Left ventricle myocardium superior (tissue), 1 donor: ENCODE results near the gene LHX4. TPM values are rescaled to one million over a fixed set of nuclear protein-coding genes. Genes with fewer than 3 reads are reported as not detected.

ENCODE experiments used
- ATAC-seq: fragments of 200-7000 bp; cut with Tn5 transposase; one replicate; pipeline ENCODE4 v1.9.1; 2020; ENCODE audit warnings: mild to moderate bottlenecking, moderate library complexity
- DNase-seq: peaks from one replicate; pipeline ENCODE4 v3.0.0-alpha.2; 2020
- intact Hi-C: fragments of 100-400 bp; cut with micrococcal nuclease; formaldehyde crosslinking; loops from one replicate; pipeline ENCODE4 v1.11.0; 2022
- total RNA-seq: library from RNA; stranded (reverse); fragmentation: NEBNext Ultra II Directional; extraction: Animal tissue kit (Norgen Biotek cat#: 25700); gene quantifications from one replicate; pipeline ENCODE4 v1.2.1, GENCODE V29; 2021
- donor health status: DM: no; HTN: yes; CAD: no; lungs with severe emphysema.

LHX4 gene
- total RNA-seq, 1 donor from 2014 or later = not detected

DNA sequence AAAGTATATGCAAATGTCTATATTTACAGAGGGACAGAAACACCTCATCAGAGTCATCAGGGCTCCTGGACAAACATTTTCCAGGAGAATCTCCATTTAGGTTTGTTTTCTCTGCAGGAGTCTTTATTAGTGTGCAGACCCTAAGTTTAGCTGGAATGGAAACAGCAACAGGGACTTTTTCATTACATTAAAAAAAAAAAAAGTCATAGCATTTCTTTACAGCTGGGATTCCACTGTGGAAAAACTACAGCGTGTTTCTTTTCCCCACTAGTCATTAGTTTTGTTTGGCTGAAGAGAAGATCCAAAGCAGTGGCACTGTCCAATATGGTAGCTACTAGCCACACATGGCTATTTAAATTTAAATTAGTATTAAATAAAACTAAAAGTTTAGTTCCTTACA is 49.6 kb downstream of the LHX4 start:
- DNase-seq (no peak), ATAC-seq (no peak)
- intact Hi-C loops = loop anchor here (10.0 kb wide), 1 partner anchor 155 kb away; no protein-coding TSS in a partner anchor

DNA sequence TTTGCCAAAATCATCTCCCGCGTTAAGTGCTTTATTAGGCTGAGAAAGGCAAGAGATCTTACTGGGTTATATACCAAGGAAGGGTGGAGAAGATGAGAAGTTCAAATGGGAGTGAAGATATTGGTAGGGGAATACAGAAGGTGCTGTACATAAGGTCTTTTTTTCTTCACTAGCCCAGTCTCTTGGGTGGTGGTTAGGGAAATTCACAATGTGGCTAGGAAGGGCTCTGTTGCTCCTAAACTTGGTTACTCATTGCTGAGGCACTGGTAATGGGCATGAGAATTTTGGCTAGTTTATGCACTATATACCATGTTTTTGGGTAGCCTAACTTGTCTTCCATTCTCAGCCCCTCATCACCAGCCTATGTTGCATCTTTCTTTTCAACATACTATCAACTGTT is 50.6 kb downstream of the LHX4 start:
- no peak for DNase-seq
- intact Hi-C loops = loop anchor here (10.0 kb wide), 1 partner anchor 154 kb away; no protein-coding TSS in a partner anchor
- ATAC-seq = no peak

GRCh38 chr1:180281490-180281889 is 51.4 kb downstream of the LHX4 start:
- no peak for ATAC-seq
- no peak for DNase-seq
- intact Hi-C loops = loop anchor here (10.0 kb wide), 1 partner anchor 153 kb away; no protein-coding TSS in a partner anchor

GRCh38 chr1:180282401-180283044 is 52.5 kb downstream of the LHX4 start:
- intact Hi-C loops = loop anchor here (10.0 kb wide), 1 partner anchor 152 kb away; no protein-coding TSS in a partner anchor
- DNase-seq = no peak
- ATAC-seq = no peak

DNA sequence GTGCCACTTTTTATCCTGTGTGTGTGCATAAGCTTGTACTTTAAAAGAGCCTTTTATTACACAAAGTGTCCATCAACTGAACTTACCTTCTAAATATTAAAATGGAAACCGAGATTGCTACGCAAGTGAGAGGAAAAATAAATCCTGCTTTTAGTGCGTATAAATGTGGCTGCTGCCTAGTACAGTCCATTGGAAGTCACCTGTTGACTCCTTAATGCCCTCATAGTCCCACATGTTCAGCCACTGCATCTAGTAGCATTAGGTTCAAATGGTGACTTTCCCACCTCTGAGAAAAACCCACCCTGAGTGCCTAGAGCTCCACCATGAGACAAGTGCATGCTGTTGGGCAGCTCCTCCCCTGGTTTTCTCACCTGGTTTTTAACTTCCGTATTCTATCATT is 53.0 kb downstream of the LHX4 start:
- intact Hi-C loops = loop anchor here (10.0 kb wide), 1 partner anchor 152 kb away; no protein-coding TSS in a partner anchor
- ATAC-seq = no peak
- DNase-seq = no peak

GRCh38 chr1:180286417-180286816 is 56.4 kb downstream of the LHX4 start:
- ATAC-seq (no peak), DNase-seq (no peak)
- intact Hi-C loops = loop anchor here (10.0 kb wide), 1 partner anchor 148 kb away; no protein-coding TSS in a partner anchor

- DNase-seq (peak; percentile 56), ATAC-seq (peak; percentile 54)
- intact Hi-C loops = loop anchor here (10.0 kb wide), 1 partner anchor 147 kb away; no protein-coding TSS in a partner anchor
These were observed 58.1 kb downstream of the LHX4 start for GRCh38 chr1:180287988-180288705.

DNA sequence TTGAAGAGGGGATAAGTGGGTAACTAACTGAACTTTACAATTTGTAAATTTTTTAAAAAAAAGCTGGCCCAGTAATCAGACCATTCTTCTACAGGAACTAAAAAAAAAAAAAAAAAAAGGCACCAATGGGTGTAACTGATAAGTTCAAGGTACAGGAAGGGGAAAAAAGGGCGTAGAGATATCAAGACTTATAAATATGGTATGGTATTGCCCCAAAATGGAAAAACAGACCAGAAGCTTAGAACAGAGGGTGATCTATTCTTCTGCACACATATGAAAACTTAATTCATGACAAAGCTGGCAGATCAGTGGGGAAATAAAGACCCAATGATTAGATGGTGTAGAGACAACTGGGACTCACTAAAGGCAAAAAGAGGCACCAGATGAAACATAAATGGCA is 58.9 kb downstream of the LHX4 start:
- intact Hi-C loops = loop anchor here (10.0 kb wide), 1 partner anchor 146 kb away; no protein-coding TSS in a partner anchor
- ATAC-seq = no peak
- no peak for DNase-seq

- DNase-seq (no peak), ATAC-seq (no peak)
- intact Hi-C loops = no loop called here
These were observed 60.4 kb downstream of the LHX4 start for GRCh38 chr1:180290265-180291001.

DNA sequence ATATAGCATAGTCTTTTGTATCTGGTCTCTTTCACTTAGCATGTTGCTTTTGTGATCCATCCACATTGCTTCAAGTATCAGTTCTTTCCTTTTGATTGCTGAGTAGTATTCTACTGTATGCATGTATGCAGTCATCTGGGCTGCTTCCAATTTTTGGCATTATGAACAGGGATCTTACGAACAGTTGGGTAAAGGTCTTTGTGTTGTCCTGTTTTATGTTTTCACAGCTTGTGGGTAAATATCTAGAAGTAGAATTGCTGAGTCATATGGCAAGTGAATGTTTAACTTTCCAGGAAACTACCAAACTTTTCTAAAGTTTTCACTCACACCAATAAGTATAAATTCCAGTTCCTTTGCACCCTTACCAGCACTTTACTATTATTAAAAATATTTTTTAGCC is 60.9 kb downstream of the LHX4 start:
- intact Hi-C loops = no loop called here
- DNase-seq = no peak
- no peak for ATAC-seq

DNA sequence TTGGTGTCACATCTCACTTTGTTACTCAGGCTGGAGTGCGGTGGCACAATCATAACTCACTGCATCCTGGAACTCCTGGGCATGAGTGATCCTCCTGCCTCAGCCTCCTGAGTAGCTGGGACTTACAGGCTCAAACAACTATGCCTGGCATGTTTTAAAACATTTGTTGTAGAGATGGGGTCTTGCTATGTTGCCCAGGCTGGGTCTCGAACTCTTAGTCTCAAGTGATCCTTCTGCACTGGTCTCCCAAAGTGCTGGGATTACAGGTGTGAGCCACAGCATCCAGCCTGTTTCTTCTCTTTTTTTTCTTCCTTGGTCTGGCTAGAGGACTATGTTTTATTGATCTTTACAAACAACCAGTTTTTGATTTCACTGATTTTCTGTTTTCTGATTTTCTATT is 64.6 kb downstream of the LHX4 start:
- ATAC-seq (no peak), DNase-seq (no peak)
- intact Hi-C loops = no loop called here

DNA sequence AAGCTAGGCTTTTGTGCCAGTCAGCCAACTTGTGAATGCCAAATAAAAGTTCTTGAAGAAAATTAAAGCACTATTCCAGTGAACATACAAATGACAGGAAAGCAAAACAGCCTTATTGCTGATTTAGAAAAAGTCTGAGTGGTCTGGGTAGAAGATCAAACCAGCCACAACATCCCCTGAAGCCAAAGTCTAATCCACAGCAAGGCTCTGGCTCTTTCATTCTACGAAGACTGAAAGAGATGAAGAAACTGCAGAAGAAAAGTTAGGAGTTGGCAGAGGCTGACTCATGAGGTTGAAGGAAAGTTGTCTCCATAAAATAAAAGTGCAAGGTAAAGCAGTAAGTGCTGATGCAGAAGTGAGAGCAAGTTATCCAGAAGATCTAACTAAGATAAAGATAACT is 65.9 kb downstream of the LHX4 start:
- intact Hi-C loops = no loop called here
- DNase-seq (no peak), ATAC-seq (no peak)

GRCh38 chr1:180299479-180300221 is 69.6 kb downstream of the LHX4 start:
- intact Hi-C loops = no loop called here

GRCh38 chr1:180301135-180301742 is 71.2 kb downstream of the LHX4 start:
- no peak for DNase-seq
- intact Hi-C loops = no loop called here

More at GRCh38 chr1:180299479-180300221, 69.6 kb downstream of the LHX4 start:
- ATAC-seq = no peak
- no peak for DNase-seq

GRCh38 chr1:180309338-180309737 is 79.3 kb downstream of the LHX4 start:
- no peak for DNase-seq
- intact Hi-C loops = no loop called here
- ATAC-seq = no peak

More at GRCh38 chr1:180301135-180301742, 71.2 kb downstream of the LHX4 start:
- ATAC-seq = no peak

DNA sequence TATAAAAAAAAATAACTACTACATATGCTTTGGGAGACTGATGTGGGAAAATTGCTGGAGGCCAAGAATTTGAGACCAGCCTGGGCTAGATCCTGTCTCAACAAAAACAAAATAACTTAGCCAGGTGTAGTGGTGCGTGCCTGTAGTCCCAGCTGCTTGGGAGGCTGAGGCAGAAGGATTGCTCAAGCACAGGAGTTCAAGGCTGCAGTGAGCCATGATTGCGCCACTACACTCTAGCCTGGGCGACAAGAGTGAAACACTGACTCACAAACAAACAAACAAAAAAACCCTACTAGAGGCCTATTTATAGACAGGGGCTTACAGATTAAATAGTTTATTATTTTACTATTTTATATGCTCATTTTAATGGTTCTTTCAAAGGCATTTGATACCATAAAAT is 80.0 kb downstream of the LHX4 start:
- ATAC-seq (no peak), DNase-seq (no peak)
- intact Hi-C loops = no loop called here

DNA sequence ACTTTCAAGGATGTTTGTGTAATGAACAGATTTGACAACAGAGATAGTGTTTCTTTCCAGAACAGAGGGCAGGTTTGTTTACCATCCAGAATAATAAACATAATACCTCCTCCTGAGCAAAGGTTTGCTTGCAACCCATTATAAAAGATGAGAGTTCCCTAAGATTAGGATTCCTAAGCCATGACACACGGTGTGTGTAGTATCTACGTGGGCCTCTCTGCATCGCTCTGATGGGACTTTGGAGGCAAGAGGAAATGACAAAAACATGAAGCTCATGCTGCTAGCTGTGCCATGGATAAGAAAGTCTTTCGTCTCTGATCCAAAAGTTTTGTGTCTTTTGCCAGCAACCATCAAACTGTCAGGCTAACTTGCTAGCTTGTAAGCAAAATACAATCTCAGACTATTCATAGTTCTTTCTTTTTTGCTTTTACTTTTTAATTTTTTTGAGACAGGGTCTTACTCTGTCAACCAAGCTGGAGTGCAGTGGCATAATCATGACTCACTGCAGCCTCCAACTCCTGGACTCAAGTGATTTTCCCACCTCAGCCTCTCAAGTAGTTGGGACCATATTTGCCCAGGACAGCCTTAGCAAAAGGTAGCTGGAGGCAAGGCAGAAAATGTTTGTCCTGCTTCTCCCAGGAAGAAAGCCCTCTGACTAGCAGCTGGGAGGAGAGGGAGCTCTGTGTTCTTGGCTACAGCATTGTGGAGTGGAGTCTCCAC is 81.1 kb downstream of the LHX4 start:
- intact Hi-C loops = no loop called here
- DNase-seq = no peak

DNA sequence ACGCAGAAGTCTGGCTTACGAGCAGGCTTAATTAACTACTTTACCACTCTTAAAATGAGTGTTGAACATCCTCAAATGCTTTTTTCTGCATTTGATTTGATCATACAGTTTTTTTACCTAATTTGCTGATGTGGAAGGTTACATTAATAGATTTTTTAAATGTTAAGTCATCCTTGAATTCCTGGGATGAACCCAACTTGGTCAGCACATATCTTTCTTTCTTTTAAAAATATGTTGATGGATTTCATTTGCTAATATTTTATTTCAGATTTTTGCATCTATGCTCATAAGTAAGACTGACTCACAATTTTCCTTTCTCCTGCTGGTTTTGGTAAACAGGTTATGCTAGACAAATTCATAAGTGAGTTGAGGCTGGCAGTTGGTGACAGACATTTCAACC is 82.9 kb downstream of the LHX4 start:
- no peak for DNase-seq
- intact Hi-C loops = no loop called here
- no peak for ATAC-seq

More for the DNA sequence above, 81.1 kb downstream of the LHX4 start:
- ATAC-seq = no peak
